ENCODE data around the gene CPA2.
A peak's percentile ranks its signal among the peaks of the same experiment; 100 is the strongest.
"Not testable (repeated sequence)": the region's sequence is repeated elsewhere in the genome, so short reads cannot be mapped to it uniquely, and the experiment has no call there.

Gene CPA2

GRCh38 chr7:130321542-130322229, 55.0 kb downstream of the CPA2 start:
- H3K36me3 ChIP-seq (ENCODE audit: insufficient read depth, low read length); H3K4me1 ChIP-seq (ENCODE audit: insufficient read depth, low read length); H3K4me3 ChIP-seq (ENCODE audit: low read length); H3K27me3 ChIP-seq (ENCODE audit: insufficient read depth, low read length); H3K9ac ChIP-seq (ENCODE audit: low read depth, low read length); H3K27ac ChIP-seq (ENCODE audit: low read depth, low read length); H3K9me3 ChIP-seq (ENCODE audit: insufficient read depth, low read depth, low read length): not testable (repeated sequence)
- 98% methylated on average over 2 of the region's 3 CpGs for WGBS

GRCh38 chr7:130322615-130323014, 56.0 kb downstream of the CPA2 start:
- H3K4me3 ChIP-seq (ENCODE audit: low read length), result no peak overlapping the region
- 90% methylated on average over 7 of the region's 7 CpGs for WGBS
- H3K4me1 ChIP-seq (ENCODE audit: insufficient read depth, low read length), result peaks cover 4% of the 10 kb centered on the region; the same call in 1 of the 2 replicates
- H3K36me3 ChIP-seq (ENCODE audit: insufficient read depth, low read length), result no peaks in the 10 kb centered on the region
- no peak overlapping the region for H3K27ac ChIP-seq (ENCODE audit: low read depth, low read length)
- H3K9me3 ChIP-seq (ENCODE audit: insufficient read depth, low read depth, low read length), result no peaks in the 10 kb centered on the region
- no peak overlapping the region for H3K9ac ChIP-seq (ENCODE audit: low read depth, low read length)
- H3K27me3 ChIP-seq (ENCODE audit: insufficient read depth, low read length), result no peaks in the 10 kb centered on the region

DNA sequence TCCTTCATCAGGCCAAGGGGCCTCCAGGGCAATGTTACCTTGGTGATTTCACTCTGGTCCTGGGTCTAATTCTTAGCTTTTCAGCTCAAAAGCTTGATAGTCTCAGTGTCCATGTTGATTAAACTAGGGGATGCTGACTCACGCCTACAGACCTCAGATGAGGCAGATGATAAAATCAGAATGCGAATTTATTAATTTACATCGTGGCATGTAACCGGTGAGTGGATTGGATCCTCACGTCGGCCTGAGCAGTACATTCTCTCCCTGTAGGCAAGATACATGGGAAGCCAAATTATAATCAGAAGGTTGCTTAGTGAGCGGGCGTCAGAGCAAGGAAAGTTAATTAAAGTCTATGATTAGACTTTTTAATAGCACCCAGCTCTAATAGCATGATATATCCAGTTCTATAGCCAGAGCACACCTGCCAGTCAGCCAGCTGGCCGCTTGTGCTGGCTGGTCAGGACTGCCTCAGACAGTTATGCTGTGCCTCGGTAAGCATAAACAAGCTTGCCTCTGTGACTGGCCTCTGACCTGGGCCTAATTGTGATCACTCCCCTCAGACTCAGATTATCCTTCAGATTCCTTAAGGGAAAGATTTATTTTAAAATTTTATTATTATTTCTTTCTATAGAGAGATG, 57.8 kb downstream of the CPA2 start:
- no peak overlapping the region for H3K9ac ChIP-seq (ENCODE audit: low read depth, low read length)
- H3K9me3 ChIP-seq (ENCODE audit: insufficient read depth, low read depth, low read length), result no peaks in the 10 kb centered on the region
- no peaks in the 10 kb centered on the region for H3K27me3 ChIP-seq (ENCODE audit: insufficient read depth, low read length)
- no peak overlapping the region for H3K27ac ChIP-seq (ENCODE audit: low read depth, low read length)
- peaks cover 4% of the 10 kb centered on the region; the same call in 1 of the 2 replicates for H3K4me1 ChIP-seq (ENCODE audit: insufficient read depth, low read length)
- no peak overlapping the region for H3K4me3 ChIP-seq (ENCODE audit: low read length)
- no peaks in the 10 kb centered on the region for H3K36me3 ChIP-seq (ENCODE audit: insufficient read depth, low read length)
- WGBS, result 95% methylated on average over 9 of the region's 10 CpGs

GRCh38 chr7:130329681-130330080, 63.0 kb downstream of the CPA2 start:
- H3K9ac ChIP-seq (ENCODE audit: low read depth, low read length), result no peak overlapping the region
- H3K4me3 ChIP-seq (ENCODE audit: low read length), result no peak overlapping the region
- no peaks in the 10 kb centered on the region for H3K9me3 ChIP-seq (ENCODE audit: insufficient read depth, low read depth, low read length)
- no peaks in the 10 kb centered on the region for H3K4me1 ChIP-seq (ENCODE audit: insufficient read depth, low read length)
- H3K27me3 ChIP-seq (ENCODE audit: insufficient read depth, low read length), result no peaks in the 10 kb centered on the region
- H3K27ac ChIP-seq (ENCODE audit: low read depth, low read length), result no peak overlapping the region
- no peaks in the 10 kb centered on the region for H3K36me3 ChIP-seq (ENCODE audit: insufficient read depth, low read length)
- 100% methylated on average over 2 of the region's 3 CpGs for WGBS

GRCh38 chr7:130332259-130333053, 65.8 kb downstream of the CPA2 start:
- H3K36me3 ChIP-seq (ENCODE audit: insufficient read depth, low read length), result no peaks in the 10 kb centered on the region
- H3K4me1 ChIP-seq (ENCODE audit: insufficient read depth, low read length), result no peaks in the 10 kb centered on the region
- H3K9ac ChIP-seq (ENCODE audit: low read depth, low read length), result no peak overlapping the region
- H3K4me3 ChIP-seq (ENCODE audit: low read length), result no peak overlapping the region
- no peaks in the 10 kb centered on the region for H3K9me3 ChIP-seq (ENCODE audit: insufficient read depth, low read depth, low read length)
- 94% methylated on average over 3 of the region's 4 CpGs for WGBS
- no peaks in the 10 kb centered on the region for H3K27me3 ChIP-seq (ENCODE audit: insufficient read depth, low read length)
- no peak overlapping the region for H3K27ac ChIP-seq (ENCODE audit: low read depth, low read length)

GRCh38 chr7:130333832-130334231, 67.2 kb downstream of the CPA2 start:
- Histone ChIP-seq H3K9ac (ENCODE audit: low read depth, low read length) (no peak overlapping the region), H3K4me3 (ENCODE audit: low read length) (no peak overlapping the region), H3K27me3 (ENCODE audit: insufficient read depth, low read length) (no peaks in the 10 kb centered on the region), H3K36me3 (ENCODE audit: insufficient read depth, low read length) (no peaks in the 10 kb centered on the region), H3K27ac (ENCODE audit: low read depth, low read length) (no peak overlapping the region), H3K4me1 (ENCODE audit: insufficient read depth, low read length) (peaks cover 12% of the 10 kb centered on the region), H3K9me3 (ENCODE audit: insufficient read depth, low read depth, low read length) (no peaks in the 10 kb centered on the region)
- WGBS, result no CpG with 5 or more reads among the region's 2 CpGs

- WGBS, result 94% methylated on average over 6 of the region's 6 CpGs
Observed at GRCh38 chr7:130334274-130334673, 67.6 kb downstream of the CPA2 start.

DNA sequence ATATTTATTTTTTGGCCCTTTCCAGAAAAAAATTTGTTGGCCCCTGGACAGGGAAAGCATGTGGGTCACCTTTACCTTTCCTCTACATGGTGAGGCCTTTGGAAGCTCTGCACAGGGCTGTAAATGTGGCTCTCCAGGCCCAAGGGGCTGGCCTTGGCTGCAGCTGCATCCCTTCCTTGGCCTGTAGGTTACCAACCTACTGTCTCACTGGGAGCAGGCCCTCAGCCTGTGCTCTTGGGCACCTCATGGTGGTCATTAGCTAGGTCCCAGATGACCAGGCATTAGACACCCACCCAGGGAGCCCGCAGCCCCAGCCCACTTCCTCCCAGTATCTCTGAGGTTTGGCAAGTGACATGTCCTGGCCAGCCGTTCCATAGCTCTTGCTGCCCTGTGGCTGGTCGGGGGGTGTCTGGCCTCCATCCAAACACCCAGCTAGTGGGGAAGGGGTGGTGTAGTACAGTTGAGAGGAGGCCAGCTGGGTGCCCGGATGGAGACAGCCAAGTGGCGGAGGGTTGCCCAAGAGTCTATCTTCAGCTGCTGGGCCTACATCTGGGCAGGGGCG, 70.8 kb downstream of the CPA2 start:
- H3K9ac ChIP-seq (ENCODE audit: low read depth, low read length), result no peak overlapping the region
- no peaks in the 10 kb centered on the region for H3K9me3 ChIP-seq (ENCODE audit: insufficient read depth, low read depth, low read length)
- no peak overlapping the region for H3K4me3 ChIP-seq (ENCODE audit: low read length)
- H3K27ac ChIP-seq (ENCODE audit: low read depth, low read length), result no peak overlapping the region
- no peaks in the 10 kb centered on the region for H3K36me3 ChIP-seq (ENCODE audit: insufficient read depth, low read length)
- H3K27me3 ChIP-seq (ENCODE audit: insufficient read depth, low read length), result no peaks in the 10 kb centered on the region
- peaks cover 15% of the 10 kb centered on the region for H3K4me1 ChIP-seq (ENCODE audit: insufficient read depth, low read length)
- WGBS, result 95% methylated on average over 6 of the region's 6 CpGs

More at GRCh38 chr7:130334274-130334673, 67.6 kb downstream of the CPA2 start:
- H3K4me1 ChIP-seq (ENCODE audit: insufficient read depth, low read length), result peaks cover 15% of the 10 kb centered on the region
- H3K27me3 ChIP-seq (ENCODE audit: insufficient read depth, low read length), result no peaks in the 10 kb centered on the region
- no peak overlapping the region for H3K4me3 ChIP-seq (ENCODE audit: low read length)
- no peaks in the 10 kb centered on the region for H3K9me3 ChIP-seq (ENCODE audit: insufficient read depth, low read depth, low read length)
- H3K27ac ChIP-seq (ENCODE audit: low read depth, low read length), result no peak overlapping the region
- H3K36me3 ChIP-seq (ENCODE audit: insufficient read depth, low read length), result no peaks in the 10 kb centered on the region
- no peak overlapping the region for H3K9ac ChIP-seq (ENCODE audit: low read depth, low read length)

DNA sequence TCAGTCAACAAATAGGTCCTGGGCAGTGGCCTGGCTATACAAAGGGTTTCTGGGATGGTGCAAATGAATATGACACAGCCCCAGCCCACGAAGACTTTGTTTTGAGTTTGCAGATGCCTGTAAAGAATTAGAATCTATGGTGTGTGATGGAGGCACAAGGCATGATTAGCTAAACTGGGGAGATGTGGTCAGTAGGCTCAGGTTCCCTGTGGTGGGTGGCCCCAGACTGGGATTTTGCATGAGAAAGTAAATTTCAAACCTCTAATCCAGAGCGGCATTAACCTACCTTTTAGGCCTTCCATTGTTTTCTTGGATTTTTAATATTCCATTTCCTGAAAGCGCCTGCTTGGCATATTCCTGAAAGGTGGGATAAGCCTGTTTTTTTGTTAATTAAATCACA, 71.6 kb downstream of the CPA2 start:
- Histone ChIP-seq H3K9me3 (ENCODE audit: insufficient read depth, low read depth, low read length) (no peaks in the 10 kb centered on the region), H3K4me1 (ENCODE audit: insufficient read depth, low read length) (peaks cover 15% of the 10 kb centered on the region), H3K27ac (ENCODE audit: low read depth, low read length) (peak overlapping the region; percentile 48; the same call in 1 of the 2 replicates), H3K36me3 (ENCODE audit: insufficient read depth, low read length) (no peaks in the 10 kb centered on the region), H3K9ac (ENCODE audit: low read depth, low read length) (no peak overlapping the region), H3K27me3 (ENCODE audit: insufficient read depth, low read length) (no peaks in the 10 kb centered on the region), H3K4me3 (ENCODE audit: low read length) (no peak overlapping the region)
- 62% methylated on average over 3 of the region's 3 CpGs for WGBS
